Smooth muscle cell (in vitro differentiated cells): ENCODE measurements around the gene TMEM164. TPM values are rescaled to one million over a fixed set of nuclear protein-coding genes. Genes with fewer than 3 reads are reported as not detected.
A peak's percentile ranks its signal among the peaks of the same experiment; 100 is the strongest.

Experiments
- DNase-seq: peaks from one replicate; lab custom pipeline; 2025; ENCODE audit not compliant: unreplicated experiment; lab: John Stamatoyannopoulos, UW
- H2AFZ ChIP-seq: fragments of 200-600 bp; sonication (generic); 2 replicates; pipeline ENCODE4 v1.6.0; 2016; ENCODE audit warnings: antibody characterized with exemption, low read depth, mild to moderate bottlenecking
- H3F3A ChIP-seq: fragments of 200-600 bp; sonication (generic); 2 replicates; pipeline ENCODE4 v1.6.0; 2017; ENCODE audit warnings: antibody characterized with exemption, low read depth
- H3K27ac ChIP-seq: fragments of 200-600 bp; sonication (generic); 2 replicates; pipeline ENCODE4 v1.5.1; 2016; ENCODE audit warnings: low read depth, mild to moderate bottlenecking
- H3K27me3 ChIP-seq: fragments of 200-600 bp; sonication (generic); 2 replicates; pipeline ENCODE4 v1.6.1; 2016; ENCODE audit warnings: low read depth, mild to moderate bottlenecking
- H3K36me3 ChIP-seq: fragments of 200-600 bp; sonication (generic); 2 replicates; pipeline ENCODE4 v1.5.1; 2016; ENCODE audit warnings: low read depth
- H3K4me1 ChIP-seq: fragments of 200-600 bp; sonication (generic); 2 replicates; pipeline ENCODE4 v1.5.1; 2016; ENCODE audit warnings: low read depth
- H3K4me2 ChIP-seq: fragments of 200-600 bp; sonication (generic); 2 replicates; pipeline ENCODE4 v1.6.0; 2016; ENCODE audit warnings: mild to moderate bottlenecking
- H3K4me3 ChIP-seq: fragments of 200-600 bp; sonication (generic); 2 replicates; pipeline ENCODE4 v1.5.1; 2016; ENCODE audit warnings: mild to moderate bottlenecking
- H3K79me2 ChIP-seq: fragments of 200-600 bp; sonication (generic); 2 replicates; pipeline ENCODE4 v1.6.0; 2016; ENCODE audit warnings: low read depth, mild to moderate bottlenecking
- H3K9ac ChIP-seq: fragments of 200-600 bp; sonication (generic); 2 replicates; pipeline ENCODE4 v1.6.0; 2016; ENCODE audit warnings: low read depth
- H3K9me3 ChIP-seq: fragments of 200-600 bp; sonication (generic); replicated peaks from 2 replicates; pipeline ENCODE4 v1.5.1; 2016; ENCODE audit warnings: low read depth
- H4K20me1 ChIP-seq: fragments of 200-600 bp; sonication (generic); 2 replicates; pipeline ENCODE4 v1.6.0; 2016; ENCODE audit warnings: low read depth
- WGBS: methylation state at CpG from one replicate; pipeline ENCODE4 v1.1.7; 2016; ENCODE audit warnings: low lambda C conversion rate; 5-methylcytosine and 5-hydroxymethylcytosine counted together
- polyA plus RNA-seq: library from polyadenylated mRNA; unstranded; fragments of >200 nt; fragmentation: Nextera tagmentation; extraction: Ambion mirVana; gene quantifications from 2 replicates; pipeline ENCODE4 v1.2.1, GENCODE V29; 2016
- total RNA-seq: library from RNA; depleted of rRNA; stranded (reverse); fragments of >200 nt; gene quantifications from 2 replicates; pipeline ENCODE4 v1.2.3, GENCODE V29; 2014
- TF ChIP-seq, protein P1 (sequence below): fragments of 200-600 bp; sonication (generic); IDR thresholded peaks from 2 replicates; pipeline ENCODE4 v1.5.1; 2017; ENCODE audit warnings: borderline replicate concordance, mild to moderate bottlenecking, antibody characterized with exemption; ENCODE audit not compliant: insufficient read depth, poor library complexity, severe bottlenecking

Gene TMEM164
- total and polyA plus RNA-seq, 2 experiments from 2014 or later: 1.5 to 8.9 TPM

DNA sequence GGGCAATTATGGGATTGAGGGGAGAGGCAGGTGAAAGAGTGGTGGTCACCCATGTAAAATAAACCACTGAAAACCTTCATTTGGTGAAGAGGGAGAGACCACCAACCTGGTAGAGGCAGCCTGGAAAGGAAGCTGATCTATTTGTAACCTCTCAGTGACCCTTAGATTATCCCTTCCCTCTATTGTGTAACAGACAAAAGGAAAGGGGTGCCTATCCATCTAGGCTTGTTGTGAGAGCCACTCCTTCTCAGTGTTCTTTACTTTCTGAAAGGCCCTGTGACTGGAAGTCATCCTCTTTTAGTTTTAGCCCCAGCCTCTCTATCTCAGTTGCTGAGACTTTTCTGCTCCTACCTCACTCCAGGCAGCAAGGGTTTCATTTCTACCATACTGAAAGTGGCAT lies 142.4 kb downstream of the TMEM164 start:
- Histone ChIP-seq H3K27me3 (no peaks in the 10 kb centered on the region), H3F3A (no peaks in the 10 kb centered on the region), H3K27ac (no peak overlapping the region), H3K36me3 (no peaks in the 10 kb centered on the region), H3K9me3 (no peaks in the 10 kb centered on the region), H3K4me3 (no peak overlapping the region), H3K9ac (no peak overlapping the region), H2AFZ (no peak overlapping the region), H3K79me2 (no peaks in the 10 kb centered on the region), H3K4me2 (no peak overlapping the region), H3K4me1 (peaks cover 6% of the 10 kb centered on the region), H4K20me1 (no peaks in the 10 kb centered on the region)
- no peak for DNase-seq
- TF ChIP-seq, protein P1, sequence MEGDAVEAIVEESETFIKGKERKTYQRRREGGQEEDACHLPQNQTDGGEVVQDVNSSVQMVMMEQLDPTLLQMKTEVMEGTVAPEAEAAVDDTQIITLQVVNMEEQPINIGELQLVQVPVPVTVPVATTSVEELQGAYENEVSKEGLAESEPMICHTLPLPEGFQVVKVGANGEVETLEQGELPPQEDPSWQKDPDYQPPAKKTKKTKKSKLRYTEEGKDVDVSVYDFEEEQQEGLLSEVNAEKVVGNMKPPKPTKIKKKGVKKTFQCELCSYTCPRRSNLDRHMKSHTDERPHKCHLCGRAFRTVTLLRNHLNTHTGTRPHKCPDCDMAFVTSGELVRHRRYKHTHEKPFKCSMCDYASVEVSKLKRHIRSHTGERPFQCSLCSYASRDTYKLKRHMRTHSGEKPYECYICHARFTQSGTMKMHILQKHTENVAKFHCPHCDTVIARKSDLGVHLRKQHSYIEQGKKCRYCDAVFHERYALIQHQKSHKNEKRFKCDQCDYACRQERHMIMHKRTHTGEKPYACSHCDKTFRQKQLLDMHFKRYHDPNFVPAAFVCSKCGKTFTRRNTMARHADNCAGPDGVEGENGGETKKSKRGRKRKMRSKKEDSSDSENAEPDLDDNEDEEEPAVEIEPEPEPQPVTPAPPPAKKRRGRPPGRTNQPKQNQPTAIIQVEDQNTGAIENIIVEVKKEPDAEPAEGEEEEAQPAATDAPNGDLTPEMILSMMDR: no peak

DNA sequence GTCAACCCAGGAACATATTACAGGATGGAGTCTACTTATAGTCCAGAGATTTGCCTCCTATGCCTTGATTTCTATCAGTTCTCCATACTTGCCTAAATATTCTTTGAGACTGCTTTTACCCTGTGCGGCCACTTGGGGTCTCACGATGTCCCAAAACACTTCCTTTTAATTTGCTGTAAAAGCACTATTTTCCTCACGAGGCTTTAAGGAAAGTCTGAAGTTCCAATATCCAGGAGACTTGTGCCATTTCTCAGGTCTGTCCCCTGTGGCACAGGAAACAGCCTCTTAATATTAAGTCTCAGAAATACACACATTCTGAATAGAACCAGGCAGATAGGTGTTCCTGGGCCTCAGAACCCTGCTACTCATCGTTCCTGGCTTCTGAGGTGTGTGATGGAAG lies 142.9 kb downstream of the TMEM164 start:
- Histone ChIP-seq H3K9ac (no peak overlapping the region), H3K4me3 (no peak overlapping the region), H3K27me3 (no peaks in the 10 kb centered on the region), H2AFZ (no peak overlapping the region), H3K9me3 (no peaks in the 10 kb centered on the region), H4K20me1 (no peaks in the 10 kb centered on the region), H3F3A (no peaks in the 10 kb centered on the region), H3K36me3 (no peaks in the 10 kb centered on the region), H3K79me2 (no peaks in the 10 kb centered on the region), H3K4me2 (no peak overlapping the region), H3K27ac (no peak overlapping the region), H3K4me1 (peaks cover 6% of the 10 kb centered on the region)
- no peak for DNase-seq
- TF ChIP-seq, protein P1: peak; percentile 41
- 25% methylated on average over 4 of the region's 4 CpGs for WGBS

DNA sequence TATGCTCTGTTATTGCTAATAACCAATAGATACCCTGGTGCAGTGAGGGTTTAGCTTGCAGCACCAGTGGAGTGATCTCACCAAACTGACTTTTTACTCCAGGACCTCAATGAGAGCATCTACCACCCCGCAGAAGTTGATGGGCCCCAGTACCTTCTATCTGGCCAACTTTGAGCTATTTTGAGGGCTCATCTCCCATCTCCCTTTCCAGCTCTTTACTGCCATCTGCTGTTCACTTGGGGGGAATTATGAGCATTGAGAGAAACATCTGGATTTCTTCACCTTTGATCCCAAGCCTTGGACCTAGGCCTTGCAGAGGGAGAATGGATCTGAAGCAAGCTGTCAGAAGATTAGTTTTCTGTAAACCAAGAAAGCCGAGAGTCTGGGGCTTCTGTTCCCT lies 143.6 kb downstream of the TMEM164 start:
- Histone ChIP-seq H3K4me3 (no peak overlapping the region), H3K27me3 (no peaks in the 10 kb centered on the region)
- no peak for DNase-seq

DNA sequence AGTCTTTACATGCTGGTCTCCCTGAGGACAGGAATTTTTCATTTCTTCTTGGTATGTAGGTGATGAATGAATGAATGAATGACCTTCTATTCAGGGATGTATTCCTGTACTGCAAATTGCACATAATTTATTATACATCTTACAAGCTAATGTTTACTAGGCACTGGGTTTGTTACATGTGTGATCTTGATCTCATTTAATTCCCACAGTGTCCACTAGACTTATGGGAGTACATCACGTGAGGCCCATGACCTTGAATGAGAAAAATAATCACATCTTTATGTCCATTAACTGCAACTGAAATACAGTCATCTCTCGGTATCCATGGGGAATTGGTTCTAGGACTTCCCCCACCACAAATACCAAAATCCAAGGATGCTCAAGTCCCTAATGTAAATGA lies 150.3 kb downstream of the TMEM164 start:
- WGBS: 71% methylated on average over 2 of the region's 2 CpGs
- Histone ChIP-seq H3K36me3 (no peaks in the 10 kb centered on the region), H4K20me1 (no peaks in the 10 kb centered on the region), H3F3A (no peaks in the 10 kb centered on the region), H3K9ac (no peak overlapping the region), H3K27ac (no peak overlapping the region), H3K9me3 (no peaks in the 10 kb centered on the region), H3K27me3 (no peaks in the 10 kb centered on the region), H3K4me2 (no peak overlapping the region), H2AFZ (no peak overlapping the region), H3K4me1 (no peaks in the 10 kb centered on the region), H3K79me2 (no peaks in the 10 kb centered on the region), H3K4me3 (no peak overlapping the region)
- DNase-seq: no peak
- TF ChIP-seq, protein P1: no peak

More for the DNA sequence above, 143.6 kb downstream of the TMEM164 start:
- Histone ChIP-seq H3K36me3 (no peaks in the 10 kb centered on the region), H3K9me3 (no peaks in the 10 kb centered on the region), H3K9ac (no peak overlapping the region), H2AFZ (no peak overlapping the region), H3K27ac (no peak overlapping the region), H3K4me1 (peaks cover 6% of the 10 kb centered on the region), H3K79me2 (no peaks in the 10 kb centered on the region), H3K4me2 (no peak overlapping the region), H3F3A (no peaks in the 10 kb centered on the region), H4K20me1 (no peaks in the 10 kb centered on the region)
- WGBS: 18% methylated on average over 2 of the region's 2 CpGs
- TF ChIP-seq, protein P1: peak; percentile 52
